ENCODE data around the gene CPNE5.

The CPNE5 gene

GRCh38 chr6:36848658-36849441 lies 9.6 kb upstream of the CPNE5 start:
- no peak for TF ChIP-seq CTCF (IDR thresholded peaks at IDR 0.05; ENCODE audit: borderline replicate concordance, insufficient read depth, low read depth, low read length)
- no peak overlapping the region for H3K4me3 ChIP-seq (ENCODE audit: low read depth, low read length)

DNA sequence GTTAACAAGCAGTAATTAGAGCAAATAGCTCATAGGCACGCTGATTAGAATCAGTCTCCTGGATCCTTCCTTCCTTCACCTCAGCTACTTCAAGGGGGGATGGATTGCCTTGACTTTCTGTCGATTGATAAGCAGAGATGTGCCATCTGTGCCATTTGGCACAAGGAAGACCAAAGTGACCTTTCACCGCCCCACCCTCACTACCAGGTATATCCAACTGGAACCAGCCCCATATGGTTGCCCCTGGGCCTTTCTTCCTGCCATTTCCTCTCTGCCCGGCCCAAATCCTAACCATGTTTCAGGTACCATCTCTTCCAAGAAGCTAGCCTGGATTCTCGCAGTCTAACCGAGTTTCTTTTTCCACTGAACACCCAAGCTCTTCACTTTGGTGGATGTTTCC lies 8.7 kb upstream of the CPNE5 start:
- TF ChIP-seq CTCF (IDR thresholded peaks at IDR 0.05; ENCODE audit: borderline replicate concordance, insufficient read depth, low read depth, low read length): no peak

DNA sequence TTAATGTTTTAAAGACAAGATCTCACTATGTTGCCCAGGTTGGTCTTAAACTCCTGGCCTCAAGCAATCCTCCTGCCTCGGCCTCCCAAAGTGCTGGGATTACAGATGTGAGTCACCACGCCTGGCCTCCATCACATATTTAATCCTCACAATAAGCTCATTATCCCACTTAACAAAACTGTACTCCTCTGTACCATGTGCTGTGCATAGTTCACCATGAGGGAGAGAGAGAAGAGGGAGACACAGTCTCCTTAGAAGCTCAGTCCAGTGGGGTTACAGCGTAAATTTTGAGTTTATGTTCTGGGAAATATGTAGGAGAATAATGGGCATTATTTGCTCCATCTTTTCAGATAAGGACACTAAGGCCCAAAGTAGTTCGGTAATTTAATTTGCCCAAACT lies 7.9 kb upstream of the CPNE5 start:
- no peak for TF ChIP-seq CTCF (IDR thresholded peaks at IDR 0.05; ENCODE audit: borderline replicate concordance, insufficient read depth, low read depth, low read length)
- no peak overlapping the region for H3K4me3 ChIP-seq (ENCODE audit: low read depth, low read length)

More for the DNA sequence above, 8.7 kb upstream of the CPNE5 start:
- no peak overlapping the region for H3K4me3 ChIP-seq (ENCODE audit: low read depth, low read length)

GRCh38 chr6:36845233-36845632 lies 6.0 kb upstream of the CPNE5 start:
- no peak for TF ChIP-seq CTCF (IDR thresholded peaks at IDR 0.05; ENCODE audit: borderline replicate concordance, insufficient read depth, low read depth, low read length)
- H3K4me3 ChIP-seq (ENCODE audit: low read depth, low read length): no peak overlapping the region

- TF ChIP-seq CTCF (IDR thresholded peaks at IDR 0.05; ENCODE audit: borderline replicate concordance, insufficient read depth, low read depth, low read length): no peak
- H3K4me3 ChIP-seq (ENCODE audit: low read depth, low read length): no peak overlapping the region
Measured at GRCh38 chr6:36844232-36845170, 5.3 kb upstream of the CPNE5 start.

GRCh38 chr6:36843170-36843569 lies 3.9 kb upstream of the CPNE5 start:
- no peak for TF ChIP-seq CTCF (IDR thresholded peaks at IDR 0.05; ENCODE audit: borderline replicate concordance, insufficient read depth, low read depth, low read length)
- no peak overlapping the region for H3K4me3 ChIP-seq (ENCODE audit: low read depth, low read length)
